Glomerular visceral epithelial cell (primary cell): ENCODE measurements around the gene FGF14.

Source experiments
- DNase-seq: peaks from one replicate; pipeline ENCODE4 v3.0.0-alpha.2; 2016; ENCODE audit errors: extremely low spot score

FGF14 gene

DNA sequence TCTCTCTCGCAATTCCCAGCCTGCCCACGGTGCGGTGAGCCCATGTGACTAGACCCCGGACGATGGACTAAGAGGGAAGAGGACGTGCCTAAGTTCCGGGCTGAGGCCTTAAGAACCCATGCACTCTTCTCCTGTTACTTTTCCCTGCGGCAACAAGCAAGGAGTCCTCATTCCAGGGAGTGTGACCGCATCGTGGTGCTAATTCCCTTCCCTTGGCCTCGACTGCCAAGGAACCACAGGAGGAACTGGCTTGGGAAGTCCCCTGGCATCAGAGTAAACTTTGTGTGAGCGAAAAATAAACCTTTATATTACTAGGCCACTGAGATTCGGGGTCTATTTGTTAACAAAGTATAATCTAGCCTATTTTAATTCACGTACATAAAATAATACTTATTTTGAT is 34.0 kb downstream of the FGF14 start:
- no peak for DNase-seq

DNA sequence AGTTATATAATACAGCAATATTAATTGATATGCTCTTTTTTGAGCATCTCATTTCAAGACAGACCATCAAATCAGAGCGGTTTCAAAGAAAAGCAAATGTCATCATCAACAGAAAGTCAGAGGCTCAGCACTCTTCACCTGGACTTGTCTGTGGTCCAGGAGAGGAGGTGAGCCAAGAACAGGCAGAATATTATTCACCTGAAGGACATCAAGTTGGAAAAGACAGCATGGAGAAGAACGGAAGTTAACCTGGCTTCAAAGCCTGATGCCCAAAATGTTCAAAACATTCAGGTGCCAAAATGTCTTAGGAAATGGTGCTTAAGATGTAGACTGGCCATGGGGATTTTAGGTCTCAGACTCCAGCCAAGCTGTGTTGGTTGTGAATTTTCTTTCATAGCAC is 40.7 kb downstream of the FGF14 start:
- DNase-seq: no peak

DNA sequence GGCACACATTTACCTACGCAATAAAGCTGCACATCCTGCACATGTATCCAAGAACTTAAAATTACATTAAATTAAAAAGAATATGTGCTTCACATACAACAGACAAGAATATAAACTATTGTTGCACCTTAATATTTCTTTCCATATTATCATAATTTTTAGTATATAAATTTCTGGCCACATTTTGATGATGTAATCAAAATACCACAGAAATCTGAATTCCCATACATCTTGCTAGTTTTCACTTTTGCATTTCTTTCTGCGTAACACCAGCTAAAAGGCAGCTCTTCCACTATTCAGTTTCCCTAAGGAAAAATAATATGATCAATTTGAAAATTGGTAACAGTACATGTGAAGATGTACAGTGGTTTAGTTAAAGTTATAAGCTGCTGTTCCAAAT is 42.6 kb downstream of the FGF14 start:
- DNase-seq: no peak

DNA sequence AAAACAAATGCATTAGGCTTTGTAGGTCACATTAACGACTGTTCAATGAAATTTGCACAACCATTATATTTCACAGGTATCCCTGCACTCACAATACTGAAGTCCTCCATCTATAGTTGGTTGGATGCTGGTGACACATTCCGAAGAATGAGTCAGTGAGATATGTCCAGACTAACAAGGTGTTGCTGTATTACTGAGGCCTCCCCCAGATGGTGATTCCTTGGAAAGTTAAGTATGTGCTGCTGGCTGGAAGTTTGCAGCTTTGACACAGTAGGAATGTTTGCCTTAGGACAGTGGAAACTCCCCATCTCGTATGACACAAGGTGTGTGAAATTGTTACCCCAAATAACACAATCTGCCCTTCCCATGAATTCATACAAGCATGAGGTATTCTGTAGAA is 46.6 kb downstream of the FGF14 start:
- DNase-seq: no peak

DNA sequence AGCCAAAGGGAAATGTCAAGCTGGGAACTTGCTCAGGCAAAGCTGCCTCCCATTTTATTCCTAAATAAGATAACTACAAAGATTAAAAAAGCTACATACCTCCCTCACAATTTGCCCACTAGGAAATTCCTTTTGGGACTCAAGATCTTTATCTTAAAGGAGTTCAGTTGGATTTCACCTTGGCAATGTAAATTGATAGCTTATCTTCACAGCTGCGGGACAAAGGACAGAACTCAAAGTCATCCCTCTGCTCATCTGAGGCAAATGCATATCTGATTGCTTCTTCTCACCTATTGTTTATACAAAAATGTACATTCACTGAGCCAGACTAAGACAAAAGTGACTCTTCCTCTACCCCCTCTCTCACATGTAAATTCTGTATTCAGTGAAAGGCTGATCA is 47.8 kb downstream of the FGF14 start:
- no peak for DNase-seq

DNA sequence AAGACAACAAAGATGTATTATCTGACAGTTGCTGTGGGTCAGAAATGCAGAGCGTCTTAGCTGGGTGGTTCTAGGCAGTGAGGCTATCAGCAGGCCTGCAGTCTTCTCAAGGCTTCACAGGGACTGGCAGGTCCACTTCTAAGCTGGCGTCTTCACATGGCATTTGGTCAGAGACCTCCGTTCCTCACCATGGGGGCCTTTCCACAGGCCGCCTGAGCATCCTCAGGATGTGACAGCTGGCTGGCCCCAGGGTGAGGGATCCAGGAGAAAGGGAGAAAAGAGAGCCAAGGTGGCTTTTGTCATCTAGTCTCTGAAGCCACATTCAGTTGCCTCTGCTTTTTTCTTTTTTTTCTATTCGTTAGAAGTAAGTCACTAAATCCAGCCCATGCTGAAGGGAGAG is 50.3 kb downstream of the FGF14 start:
- DNase-seq: no peak

DNA sequence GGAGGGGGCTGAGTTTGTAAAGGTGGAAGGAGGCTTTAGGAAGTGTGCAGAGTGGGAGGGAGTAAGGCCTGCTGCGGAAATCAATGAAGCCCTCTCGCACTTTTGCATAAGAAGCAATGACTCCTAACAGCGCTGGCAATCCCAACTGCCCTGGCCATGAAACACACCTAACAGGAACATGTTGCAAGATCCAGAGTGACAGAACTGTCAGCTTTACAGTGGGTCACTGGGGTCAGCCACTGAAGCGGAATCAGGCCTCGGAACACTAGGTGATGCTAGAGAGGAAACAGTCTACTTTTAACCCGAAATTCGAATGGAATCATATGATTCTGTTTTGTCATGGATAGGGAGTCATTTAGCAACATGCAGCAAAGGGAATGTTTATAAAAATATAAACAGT is 54.4 kb downstream of the FGF14 start:
- no peak for DNase-seq

DNA sequence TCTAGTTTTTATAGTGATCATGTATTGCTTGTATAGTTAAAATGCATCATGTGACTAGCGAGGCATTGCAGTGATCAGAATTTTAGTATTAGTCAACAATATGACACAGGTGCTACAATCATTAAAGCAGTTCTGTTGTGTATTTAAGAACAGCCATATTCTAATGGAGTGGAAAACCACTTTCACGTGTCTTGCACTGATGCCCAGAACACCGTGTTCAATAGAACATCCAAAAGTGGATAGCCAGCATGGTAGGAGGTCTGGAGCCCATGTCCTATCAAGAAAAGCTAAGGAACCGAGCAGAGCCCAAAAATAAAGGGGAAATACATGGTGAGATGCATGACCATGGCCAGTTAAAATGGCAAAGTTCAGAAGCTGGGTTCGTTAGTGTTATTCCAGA is 55.1 kb downstream of the FGF14 start:
- DNase-seq: no peak

DNA sequence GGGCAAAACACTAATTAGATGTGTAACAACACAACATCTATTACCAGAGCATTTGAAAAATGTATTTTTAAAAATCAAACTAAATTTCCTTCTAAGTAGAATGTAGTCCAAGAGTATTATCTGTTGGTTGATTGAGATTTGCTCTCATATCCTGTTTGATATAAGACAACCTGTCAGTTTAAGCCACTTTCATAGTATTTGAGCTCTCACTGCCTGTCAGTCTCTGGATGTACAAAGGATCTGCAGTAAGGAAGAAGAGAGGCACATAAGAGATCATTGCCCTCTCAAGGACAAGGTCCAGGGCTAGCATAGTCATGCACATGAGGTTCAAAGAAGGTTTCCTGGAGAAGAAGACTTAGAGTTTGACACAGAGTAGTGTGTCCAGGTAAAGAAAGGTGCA is 57.4 kb downstream of the FGF14 start:
- DNase-seq: no peak

DNA sequence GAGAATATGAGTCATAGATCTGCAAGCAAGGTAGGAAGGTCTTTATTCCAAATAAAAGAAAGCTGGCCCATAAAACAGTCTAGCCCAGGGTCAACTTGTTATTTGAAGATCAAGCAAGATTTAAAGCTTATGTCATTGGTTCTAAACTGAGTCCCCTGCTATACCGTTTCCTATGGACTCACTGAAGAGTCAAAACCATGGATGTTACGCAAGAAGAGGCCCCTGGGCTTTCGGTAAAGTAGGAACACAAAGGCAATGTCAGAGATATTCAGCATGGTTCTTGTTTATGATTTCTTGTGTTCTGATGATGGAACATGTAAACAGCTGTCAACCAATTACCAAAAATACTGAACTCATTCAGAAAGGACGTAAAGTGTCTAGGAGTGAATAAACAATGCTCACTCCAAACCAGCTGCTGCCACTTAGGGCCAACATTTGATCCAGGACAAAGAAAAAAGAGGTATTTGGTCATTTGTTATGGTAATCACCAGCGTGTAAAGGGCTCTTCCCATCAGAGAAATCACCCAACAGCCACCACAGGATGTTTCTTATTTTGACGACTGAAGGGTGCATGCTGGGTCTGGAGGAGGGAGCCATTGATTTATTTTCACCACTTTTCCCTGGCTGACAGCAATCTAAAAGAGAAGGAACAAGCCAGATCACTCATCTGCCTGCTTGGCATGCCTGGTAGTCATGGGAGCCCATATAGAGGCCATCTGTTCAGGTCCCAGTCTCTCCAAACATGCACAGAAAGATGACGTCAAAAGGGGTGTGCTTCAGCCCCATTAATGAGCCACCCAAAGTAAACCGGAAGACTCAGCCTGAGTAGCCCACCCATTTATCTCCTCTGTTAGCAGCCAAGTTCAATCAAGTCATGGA is 68.3 kb downstream of the FGF14 start:
- no peak for DNase-seq

DNA sequence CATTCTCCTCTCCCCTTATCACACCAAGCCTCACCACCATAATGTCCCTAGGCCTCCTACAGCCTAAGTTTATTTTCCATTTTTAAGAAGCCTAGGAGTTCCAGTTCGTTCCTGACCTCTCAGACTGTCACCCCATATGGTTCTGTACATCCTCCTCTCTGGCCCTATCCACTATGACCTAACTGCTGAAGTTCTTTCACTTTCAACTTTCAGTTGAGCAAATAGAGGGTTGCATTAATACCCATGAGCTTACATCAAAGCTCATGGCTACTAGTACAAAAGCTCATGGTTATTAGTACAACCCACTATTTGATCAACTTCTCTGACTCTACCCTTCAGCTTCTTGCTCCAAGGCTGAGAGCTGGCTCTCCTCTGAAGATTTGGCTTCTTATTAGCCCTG is 72.9 kb downstream of the FGF14 start:
- DNase-seq: no peak

DNA sequence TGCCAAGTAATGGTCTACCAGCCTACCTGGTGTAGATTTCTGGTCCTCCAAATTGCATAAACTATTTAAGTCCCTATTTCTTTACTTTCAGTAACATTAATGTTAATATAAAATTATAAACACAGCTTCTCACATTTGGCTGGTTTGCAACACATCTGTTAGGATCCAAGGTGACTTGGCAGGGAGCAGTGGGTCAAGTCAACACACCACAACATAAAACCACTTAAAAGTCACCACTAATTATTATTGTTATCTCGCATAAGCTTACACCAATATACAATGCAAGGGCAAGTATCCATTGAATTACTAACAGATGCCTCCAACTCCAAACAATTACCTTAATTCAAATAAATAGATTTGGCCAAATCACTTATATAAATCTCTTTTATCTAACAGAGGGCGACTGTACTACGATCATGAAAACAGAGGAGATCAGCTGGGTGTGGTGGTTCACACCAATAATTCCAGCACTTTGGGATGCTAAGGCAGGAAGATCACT is 74.7 kb downstream of the FGF14 start:
- DNase-seq: no peak

DNA sequence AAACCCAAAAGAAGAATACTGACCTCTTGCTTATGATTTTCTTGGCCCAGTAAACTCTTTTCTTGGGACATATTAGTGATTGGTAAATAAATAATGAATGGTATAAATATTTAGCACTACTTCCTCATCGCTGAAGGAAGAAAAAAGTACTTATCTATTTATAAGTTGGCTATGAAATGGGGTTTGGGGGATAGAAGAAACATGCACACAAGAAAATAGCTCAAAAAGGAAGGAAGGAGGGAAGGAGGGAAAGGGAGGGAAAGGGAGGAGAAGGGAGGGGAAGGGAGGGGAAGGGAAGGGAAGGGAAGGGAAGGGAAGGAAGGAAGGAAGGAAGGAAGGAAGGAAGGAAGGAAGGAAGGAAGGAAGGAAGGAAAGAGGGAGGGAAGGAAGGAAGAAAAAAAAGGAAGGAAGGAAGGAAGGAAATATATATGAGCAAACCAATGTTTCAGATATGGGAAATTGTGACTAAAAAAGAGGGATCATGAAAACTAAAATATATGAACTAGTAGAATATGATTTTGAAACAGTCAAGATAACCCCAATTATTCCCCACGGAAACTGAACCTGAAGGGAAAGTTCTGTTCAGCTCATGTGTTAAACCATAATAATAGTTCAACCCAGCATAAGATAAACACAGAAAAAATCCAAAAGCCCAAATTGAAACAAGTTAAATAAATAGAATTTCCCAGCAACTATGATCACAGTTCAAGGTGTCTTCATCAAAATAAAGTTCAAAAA is 75.3 kb downstream of the FGF14 start:
- no peak for DNase-seq

DNA sequence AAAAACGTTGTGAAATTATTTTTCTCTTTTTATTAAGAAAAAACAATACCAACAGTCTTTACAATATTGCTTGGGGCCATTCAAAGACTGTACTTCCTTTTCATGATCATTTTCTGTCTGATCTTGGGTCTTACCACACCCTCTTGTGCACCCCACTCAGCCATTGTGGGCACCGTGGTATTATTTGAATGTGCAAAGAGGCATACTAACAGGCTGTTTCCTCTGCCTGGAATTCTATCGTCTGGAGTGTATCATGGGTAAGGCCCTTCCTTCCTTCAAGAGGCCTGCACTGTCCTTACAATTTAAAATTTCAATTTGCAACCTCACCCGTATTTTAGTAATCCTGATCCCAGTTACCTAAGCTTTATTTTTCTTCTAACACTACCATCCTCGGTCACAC is 76.5 kb downstream of the FGF14 start:
- DNase-seq: no peak

DNA sequence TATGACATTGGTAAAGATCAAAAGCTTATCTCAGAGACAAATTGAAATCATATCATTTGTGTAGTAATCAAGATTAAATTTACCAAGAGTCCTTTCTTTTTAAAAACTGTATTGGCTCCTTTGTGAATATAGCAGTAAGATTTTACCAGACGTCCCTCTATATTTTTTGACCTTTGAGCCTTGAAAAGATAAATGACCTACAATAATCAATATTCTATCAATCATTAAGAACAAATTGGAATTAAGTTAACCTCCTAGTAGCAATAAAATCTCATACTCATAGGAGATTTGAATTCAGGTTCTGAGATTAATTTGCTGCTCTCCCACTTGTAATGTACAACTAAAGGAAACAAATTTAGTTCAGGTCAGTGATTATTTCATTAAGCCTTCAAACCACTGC is 78.3 kb downstream of the FGF14 start:
- no peak for DNase-seq

DNA sequence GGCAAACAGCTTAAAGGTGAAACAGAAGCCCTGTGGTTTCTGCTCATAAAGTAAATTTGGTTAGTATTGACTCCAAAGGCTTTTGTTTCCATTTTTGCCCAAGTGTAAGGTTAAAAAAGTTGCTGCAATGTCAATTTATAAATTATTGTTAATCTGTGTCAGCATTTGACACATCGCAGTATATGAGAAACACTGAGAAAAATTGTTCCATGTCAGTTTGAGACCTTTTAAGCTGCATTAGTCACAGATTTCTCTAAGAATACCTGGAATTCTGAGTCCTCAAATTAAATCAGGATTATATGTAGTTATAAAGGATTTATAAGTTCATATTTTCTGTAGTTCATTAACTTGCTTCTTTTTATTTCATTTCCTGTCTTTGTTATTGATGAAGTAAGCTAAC is 78.8 kb downstream of the FGF14 start:
- no peak for DNase-seq

DNA sequence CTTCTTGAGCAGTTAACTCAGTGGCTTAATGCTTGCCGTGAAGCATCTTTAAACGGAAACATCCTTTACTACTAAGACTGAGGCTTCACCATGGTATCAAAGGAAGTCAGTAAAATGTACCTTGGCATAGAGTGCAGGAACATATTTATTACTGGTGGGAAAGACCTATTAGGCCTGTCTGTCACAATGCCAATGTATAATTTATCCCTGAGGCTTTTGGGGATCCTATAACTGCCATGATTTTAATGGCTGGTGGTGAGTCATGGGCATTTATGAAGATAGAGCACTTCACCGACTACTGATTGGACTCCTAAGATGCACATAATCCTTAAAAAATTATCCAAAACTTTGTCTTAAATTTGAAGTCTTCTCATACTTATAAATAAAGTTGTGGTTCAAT is 79.6 kb downstream of the FGF14 start:
- no peak for DNase-seq

DNA sequence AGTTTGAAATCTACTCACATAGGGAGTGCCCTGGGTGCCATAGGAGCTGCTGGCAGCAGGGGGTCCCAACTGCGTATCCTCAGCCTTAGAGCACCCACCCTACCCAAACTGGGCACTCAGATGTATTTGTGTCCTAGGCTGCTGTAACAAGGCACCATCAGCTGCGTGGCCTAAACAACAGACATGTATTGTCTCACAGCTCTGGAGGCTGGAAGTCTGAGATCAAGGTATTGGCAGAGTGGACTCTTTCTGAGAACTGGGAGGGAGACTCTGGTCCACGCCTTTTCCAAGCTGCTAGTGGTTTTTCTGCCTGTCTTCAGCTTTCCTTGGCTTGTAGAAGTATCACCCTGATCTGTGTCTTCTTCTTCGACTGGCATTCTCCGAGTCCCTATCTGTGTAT is 83.6 kb downstream of the FGF14 start:
- no peak for DNase-seq

DNA sequence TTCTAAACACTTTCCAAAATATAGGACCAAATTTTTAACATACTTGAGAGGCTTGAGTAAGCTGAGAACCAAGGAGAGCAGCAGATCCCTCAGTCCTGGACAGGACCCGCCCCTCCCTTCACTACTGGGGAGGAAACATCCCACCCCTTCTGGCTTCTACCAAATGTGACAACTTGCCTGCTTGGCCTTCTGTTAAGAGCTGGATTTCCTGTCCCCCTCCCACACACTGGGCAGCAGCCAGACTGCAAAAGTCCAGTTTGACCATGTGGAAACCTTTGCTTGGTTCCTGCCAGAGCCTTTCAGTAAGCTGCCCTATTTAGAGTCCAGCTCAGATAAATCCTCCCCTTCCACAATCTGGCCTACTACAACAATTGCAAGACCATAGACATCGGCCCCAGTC is 84.3 kb downstream of the FGF14 start:
- no peak for DNase-seq

DNA sequence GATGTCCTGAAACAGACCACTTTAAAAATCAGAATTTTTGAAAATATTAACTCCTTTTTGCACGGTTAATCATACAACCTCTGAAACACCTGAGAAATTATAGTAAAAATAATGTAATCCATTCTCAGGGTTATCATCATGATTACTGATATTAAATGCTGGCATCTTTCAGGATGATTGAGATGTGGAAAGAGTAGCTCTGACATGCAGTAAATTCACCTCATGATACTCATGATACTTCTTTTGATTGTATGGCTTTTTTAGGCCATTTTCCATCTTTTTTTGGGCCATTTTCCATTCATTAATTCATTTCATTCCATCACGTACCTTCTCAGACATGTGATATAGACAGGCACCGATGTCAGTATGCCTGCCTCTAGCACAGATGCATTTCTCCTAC is 85.1 kb downstream of the FGF14 start:
- no peak for DNase-seq

DNA sequence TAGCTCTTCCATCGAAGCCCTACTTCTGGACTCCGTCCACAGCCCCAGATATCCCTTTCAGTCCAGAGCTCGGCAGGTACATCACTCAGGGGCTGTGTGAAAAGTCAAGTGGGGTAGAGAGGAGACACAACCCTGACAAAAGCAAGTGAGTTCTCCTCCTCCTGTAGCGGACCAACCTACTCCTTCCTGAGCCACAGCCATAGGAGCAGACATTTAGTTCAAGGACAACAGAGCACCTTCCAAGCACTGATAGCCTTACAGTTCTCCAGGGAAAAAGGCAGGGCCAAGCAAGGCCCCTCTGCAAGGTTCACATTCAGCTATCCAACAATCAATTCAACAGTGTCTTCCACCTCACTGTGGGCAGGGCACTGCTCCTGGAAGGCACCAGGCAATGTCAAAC is 89.0 kb downstream of the FGF14 start:
- no peak for DNase-seq

DNA sequence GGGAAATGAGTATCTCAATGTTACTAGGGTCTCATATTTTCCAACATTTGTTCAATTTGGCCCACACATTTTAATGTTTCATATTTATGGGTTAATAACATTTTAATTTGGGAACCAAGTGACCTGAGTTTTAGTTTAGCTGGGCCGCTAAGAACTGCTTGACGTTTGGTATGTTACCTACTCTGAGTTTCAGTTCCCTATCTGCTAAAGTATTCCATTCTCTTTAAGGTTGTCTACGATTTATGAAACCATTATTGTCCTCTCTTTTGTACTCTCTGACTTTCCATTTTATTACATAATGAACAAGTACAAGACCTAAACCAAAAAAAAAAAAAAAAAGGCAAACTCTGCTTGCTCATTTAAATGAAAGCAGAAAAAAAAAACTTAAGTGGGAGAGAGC is 89.9 kb downstream of the FGF14 start:
- no peak for DNase-seq

DNA sequence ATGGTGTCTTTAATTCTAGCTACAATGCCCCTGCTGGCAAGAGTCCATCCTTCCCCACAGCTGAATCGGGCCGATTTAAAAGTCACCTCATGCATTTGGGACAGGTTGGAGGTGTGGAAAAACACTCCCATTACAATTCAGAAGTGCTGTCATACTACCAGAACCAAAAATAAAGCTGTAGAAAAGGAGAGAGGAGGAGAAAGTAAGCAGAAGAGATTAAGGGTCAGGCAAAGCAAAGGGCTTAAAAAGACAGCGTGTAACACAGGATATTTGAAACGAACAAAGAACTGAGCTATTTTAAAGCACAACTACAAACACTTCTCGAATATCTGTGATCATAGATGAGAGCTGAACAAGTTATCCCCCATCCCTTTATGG is 90.4 kb downstream of the FGF14 start:
- DNase-seq: no peak
